HepG2 (cell line): ENCODE results near the gene ILRUN. TPM values are rescaled to one million over a fixed set of nuclear protein-coding genes. Genes with fewer than 3 reads are reported as not detected.

Experiments used
- CBX2 ChIP-seq, 2 experiments: fragments of 200-600 bp in 1 of 2; sonication (generic); formaldehyde crosslinking in 1 of 2; IDR thresholded peaks; 2 replicates each; pipeline versions ENCODE4 v1.7.0 to v1.8.1; 2018 to 2022; ENCODE audit warnings: low read depth in 2 of 2, low read length in 1 of 2, mild to moderate bottlenecking in 1 of 2, missing genetic modification reagents in 1 of 2
- CREB1 ChIP-seq, 2 experiments: fragments of 450-650 bp in 1 of 2; IDR thresholded peaks; 2 replicates each; pipeline ENCODE4 v1.6.1; 2016 to 2017; ENCODE audit warnings: control low read depth in 1 of 2, mild to moderate bottlenecking in 1 of 2, missing compliant biosample characterization in 1 of 2, missing genetic modification characterization in 1 of 2
- CREM ChIP-seq, 2 experiments: sonication (generic) in 1 of 2; formaldehyde crosslinking in 1 of 2; IDR thresholded peaks; 2 replicates each; pipeline versions ENCODE4 v1.4.0 to v1.6.1; 2016 to 2020; ENCODE audit warnings: antibody characterized with exemption in 1 of 2, mild to moderate bottlenecking in 1 of 2, missing genetic modification reagents in 1 of 2
- EP300 ChIP-seq, 3 experiments: sonication (generic) in 1 of 3; formaldehyde crosslinking in 1 of 3; IDR thresholded peaks; 2 replicates each; pipeline versions ENCODE4 v1.5.1 to v1.6.1; 2011 to 2020; ENCODE audit warnings: low read depth in 2 of 3, low read length in 2 of 3, borderline replicate concordance in 1 of 3, improper control_type of control experiment in 1 of 3, mild to moderate bottlenecking in 1 of 3, missing genetic modification reagents in 1 of 3, moderate library complexity in 1 of 3
- HDAC1 ChIP-seq: sonication (generic); formaldehyde crosslinking; IDR thresholded peaks from 2 replicates; pipeline ENCODE4 v1.5.1; 2020; ENCODE audit warnings: mild to moderate bottlenecking, missing genetic modification reagents
- MTA3 ChIP-seq: sonication (generic); formaldehyde crosslinking; IDR thresholded peaks from 2 replicates; pipeline ENCODE4 v1.4.0; 2020; ENCODE audit warnings: missing genetic modification reagents
- MXI1 ChIP-seq: IDR thresholded peaks from 3 replicates; pipeline ENCODE4 v1.6.1; 2012; ENCODE audit warnings: low read depth, low read length, inconsistent platforms, borderline replicate concordance
- RBFOX2 ChIP-seq: fragments of 200-400 bp; formaldehyde crosslinking; IDR thresholded peaks from 2 replicates; pipeline ENCODE4 v1.6.1; 2017; ENCODE audit warnings: low read depth, mild to moderate bottlenecking, low read length
- SALL2 ChIP-seq: sonication (generic); formaldehyde crosslinking; IDR thresholded peaks from 2 replicates; pipeline ENCODE4 v1.8.1; 2023; ENCODE audit warnings: mild to moderate bottlenecking, missing genetic modification reagents, inconsistent platforms
- ZBTB7A ChIP-seq: sonication (generic); formaldehyde crosslinking; IDR thresholded peaks from 2 replicates; pipeline ENCODE4 v1.8.0; 2022; ENCODE audit warnings: mild to moderate bottlenecking, missing genetic modification reagents
- ZNF142 ChIP-seq: sonication (generic); formaldehyde crosslinking; IDR thresholded peaks from 2 replicates; pipeline ENCODE4 v1.4.0; 2020; ENCODE audit warnings: missing genetic modification reagents
- ZNF34 ChIP-seq: sonication (generic); formaldehyde crosslinking; IDR thresholded peaks from 2 replicates; pipeline ENCODE4 v1.4.0; 2020; ENCODE audit warnings: mild to moderate bottlenecking, missing genetic modification reagents, borderline replicate concordance
- ZNF570 ChIP-seq: sonication (generic); formaldehyde crosslinking; IDR thresholded peaks from 2 replicates; pipeline ENCODE4 v1.4.0; 2020; ENCODE audit warnings: mild to moderate bottlenecking, missing genetic modification reagents, borderline replicate concordance
- ZNF616 ChIP-seq: sonication (generic); formaldehyde crosslinking; IDR thresholded peaks from 2 replicates; pipeline ENCODE4 v1.5.0; 2020; ENCODE audit warnings: low read depth, mild to moderate bottlenecking, missing genetic modification reagents
- ZNF639 ChIP-seq: conservative IDR thresholded peaks from 2 replicates; pipeline ENCODE4 v1.6.1; 2018; ENCODE audit warnings: missing genetic modification reagents
- polyA plus RNA-seq, 8 experiments: library from polyadenylated mRNA; depleted of rRNA in 3 of 8; stranded (reverse) in 7 of 8; unstranded in 1 of 8; fragments of >200 nt; fragmentation: Illumina TruSeq in 4 of 8; extraction: Trizol in 4 of 8; gene quantifications; 2 replicates each; pipeline versions ENCODE4 v1.2.1 to v1.2.3, GENCODE V29; 2011 to 2016; ENCODE audit warnings: low read depth in 4 of 8, missing spikeins in 1 of 8, mixed read lengths in 1 of 8; ENCODE audit not compliant: insufficient read depth in 1 of 8
- total RNA-seq, 5 experiments: library from RNA; depleted of rRNA; stranded (reverse); fragments of >200 nt; fragmentation: Illumina TruSeq; extraction: Trizol; gene quantifications; 2 replicates each; pipeline ENCODE4 v1.2.3, GENCODE V29; 2016; ENCODE audit warnings: low read depth in 1 of 5
- TF ChIP-seq, protein P1 (sequence below): IDR thresholded peaks from 2 replicates; pipeline ENCODE4 v1.4.0; 2020; ENCODE audit warnings: mild to moderate bottlenecking, missing genetic modification reagents

Gene ILRUN
- total and polyA plus RNA-seq, 2 of the 13 experiments (the other 11 are each of a cell fraction or from before 2014, with no cell fraction given), result 45.5 to 66.6 TPM

GRCh38 chr6:34667481-34668238 lies 28.9 kb downstream of the ILRUN start (continued):
- TF ChIP-seq MTA3 (CRISPR knock-in tag) (no peak), ZNF34 (CRISPR knock-in tag) (0 out of 2 replicates have a peak, but pooled peaks have one; percentile 42), MXI1 (no peak), CBX2 (IDR thresholded peaks at IDR 0.05; ENCODE audit: low read depth, low read length) (no peak), CBX2 (CRISPR knock-in tag; IDR thresholded peaks at IDR 0.05; ENCODE audit: low read depth) (no peak), ZNF142 (no peak), RBFOX2 (no peak), SALL2 (no peak), ZNF570 (CRISPR knock-in tag) (no peak), CREM (IDR thresholded peaks at IDR 0.05) (peak; percentile 41; the same call in 1 of the 2 replicates), CREM (CRISPR knock-in tag; IDR thresholded peaks at IDR 0.05) (no peak), HDAC1 (CRISPR knock-in tag) (0 out of 2 replicates have a peak, but pooled peaks have one; percentile 55), CREB1 (IDR thresholded peaks at IDR 0.05) (no peak), CREB1 (CRISPR knock-in tag; IDR thresholded peaks at IDR 0.05) (peak; percentile 68; the same call in 1 of the 2 replicates), ZNF639 (CRISPR knock-in tag) (no peak), ZBTB7A (CRISPR knock-in tag) (no peak), EP300 (IDR thresholded peaks at IDR 0.05; ENCODE audit: low read depth in 2 of 2, low read length in 2 of 2) (peak in 1 of 2 experiments; percentile 57; a peak in 2 of 4 replicates), EP300 (CRISPR knock-in tag; IDR thresholded peaks at IDR 0.05; ENCODE audit: borderline replicate concordance) (no peak), ZNF616 (no peak)
- TF ChIP-seq, protein P1, sequence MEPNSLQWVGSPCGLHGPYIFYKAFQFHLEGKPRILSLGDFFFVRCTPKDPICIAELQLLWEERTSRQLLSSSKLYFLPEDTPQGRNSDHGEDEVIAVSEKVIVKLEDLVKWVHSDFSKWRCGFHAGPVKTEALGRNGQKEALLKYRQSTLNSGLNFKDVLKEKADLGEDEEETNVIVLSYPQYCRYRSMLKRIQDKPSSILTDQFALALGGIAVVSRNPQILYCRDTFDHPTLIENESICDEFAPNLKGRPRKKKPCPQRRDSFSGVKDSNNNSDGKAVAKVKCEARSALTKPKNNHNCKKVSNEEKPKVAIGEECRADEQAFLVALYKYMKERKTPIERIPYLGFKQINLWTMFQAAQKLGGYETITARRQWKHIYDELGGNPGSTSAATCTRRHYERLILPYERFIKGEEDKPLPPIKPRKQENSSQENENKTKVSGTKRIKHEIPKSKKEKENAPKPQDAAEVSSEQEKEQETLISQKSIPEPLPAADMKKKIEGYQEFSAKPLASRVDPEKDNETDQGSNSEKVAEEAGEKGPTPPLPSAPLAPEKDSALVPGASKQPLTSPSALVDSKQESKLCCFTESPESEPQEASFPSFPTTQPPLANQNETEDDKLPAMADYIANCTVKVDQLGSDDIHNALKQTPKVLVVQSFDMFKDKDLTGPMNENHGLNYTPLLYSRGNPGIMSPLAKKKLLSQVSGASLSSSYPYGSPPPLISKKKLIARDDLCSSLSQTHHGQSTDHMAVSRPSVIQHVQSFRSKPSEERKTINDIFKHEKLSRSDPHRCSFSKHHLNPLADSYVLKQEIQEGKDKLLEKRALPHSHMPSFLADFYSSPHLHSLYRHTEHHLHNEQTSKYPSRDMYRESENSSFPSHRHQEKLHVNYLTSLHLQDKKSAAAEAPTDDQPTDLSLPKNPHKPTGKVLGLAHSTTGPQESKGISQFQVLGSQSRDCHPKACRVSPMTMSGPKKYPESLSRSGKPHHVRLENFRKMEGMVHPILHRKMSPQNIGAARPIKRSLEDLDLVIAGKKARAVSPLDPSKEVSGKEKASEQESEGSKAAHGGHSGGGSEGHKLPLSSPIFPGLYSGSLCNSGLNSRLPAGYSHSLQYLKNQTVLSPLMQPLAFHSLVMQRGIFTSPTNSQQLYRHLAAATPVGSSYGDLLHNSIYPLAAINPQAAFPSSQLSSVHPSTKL (CRISPR knock-in tag), result peak; percentile 59
